Stomach (tissue), 9 donors: Measurements from ENCODE around the gene WEE1. TPM values are rescaled to one million over a fixed set of nuclear protein-coding genes. Genes with fewer than 3 reads are reported as not detected.

ENCODE experiments used
- DNase-seq, 2 donors: peaks; one replicate each; pipeline versions ENCODE4 v3.0.0 to v3.0.0-alpha.2; 2013 to 2019
- H3K27ac ChIP-seq, 5 donors: fragments of 200-600 bp in 4 of 5; sonication (generic) in 4 of 5; one replicate each; pipeline ENCODE4 v1.5.1; 2013 to 2019; ENCODE audit warnings: mild to moderate bottlenecking in 1 of 5, moderate library complexity in 1 of 5
- H3K27me3 ChIP-seq, 3 donors: fragments of 200-600 bp; sonication (generic); one replicate each; pipeline ENCODE4 v1.5.1; 2017 to 2019; ENCODE audit warnings: mixed run types in 1 of 3
- H3K36me3 ChIP-seq, 4 donors: fragments of 200-600 bp; sonication (generic); 1 replicate in 3 of 4; 2 replicates in 1 of 4; pipeline ENCODE4 v1.5.1; 2016 to 2019
- H3K4me1 ChIP-seq, 4 donors: fragments of 200-600 bp; sonication (generic); one replicate each; pipeline ENCODE4 v1.5.1; 2016 to 2019
- H3K4me3 ChIP-seq, 4 donors: fragments of 200-600 bp; sonication (generic) in 3 of 4; one replicate each; pipeline ENCODE4 v1.5.1; 2016 to 2019; ENCODE audit warnings: mild to moderate bottlenecking in 1 of 4
- H3K9me3 ChIP-seq, 4 donors: fragments of 200-600 bp; sonication (generic); one replicate each; pipeline ENCODE4 v1.5.1; 2016 to 2019
- EP300 ChIP-seq: sonication (generic); formaldehyde crosslinking; IDR thresholded peaks from one replicate; pipeline ENCODE4 v1.6.1; 2017; ENCODE audit warnings: antibody characterized with exemption
- POLR2A ChIP-seq, 4 donors: fragments of 450-650 bp; IDR thresholded peaks; one replicate each; pipeline ENCODE4 v1.6.1; 2016; ENCODE audit warnings: antibody characterized with exemption in 4 of 4, control low read depth in 2 of 4, mild to moderate bottlenecking in 1 of 4, moderate library complexity in 1 of 4
- POLR2AphosphoS5 ChIP-seq, 3 donors: sonication (generic); formaldehyde crosslinking; IDR thresholded peaks; one replicate each; pipeline ENCODE4 v1.6.1; 2016; ENCODE audit warnings: antibody characterized with exemption in 3 of 3
- WGBS, 5 donors: extraction: QIAGEN DNeasy Blood & Tissue Kit in 3 of 5; methylation state at CpG; one replicate each; pipeline versions ENCODE4 v1.1.5 to v1.1.7; 2013 to 2018; 5-methylcytosine and 5-hydroxymethylcytosine counted together
- intact Hi-C: fragments of 100-400 bp; cut with DNase I; formaldehyde crosslinking; loops from one replicate; pipeline ENCODE4 v1.15.1; 2023; ENCODE audit warnings: low total_unique reads
- polyA plus RNA-seq, 3 donors: library from polyadenylated mRNA; stranded (reverse); fragments of 200-250 nt; gene quantifications; one replicate each; pipeline ENCODE4 v1.2.3, GENCODE V29; 2013
- total RNA-seq, 5 donors: library from RNA; depleted of rRNA; stranded (reverse); fragments of >200 nt; gene quantifications; one replicate each; pipeline versions ENCODE4 v1.1.0 to v1.2.3, GENCODE V29; 2014 to 2016
- TF ChIP-seq, protein P1 (sequence below), 7 experiments: fragments of 450-650 bp in 4 of 7; fragments of 200-600 bp in 3 of 7; sonication (generic) in 3 of 7; IDR thresholded peaks; one replicate each; pipeline ENCODE4 v1.5.1; 2016 to 2019; ENCODE audit warnings: antibody characterized with exemption in 7 of 7, control low read depth in 2 of 7, mild to moderate bottlenecking in 1 of 7
- donor health status: healthy with polysubstance abuse.
- donor health status: Bipolar disorder and iron deficiency.
- donor health status: healthy.

WEE1 gene
- total and polyA plus RNA-seq, 8 donors = 5.0 to 79.1 (median 27.4) TPM

DNA sequence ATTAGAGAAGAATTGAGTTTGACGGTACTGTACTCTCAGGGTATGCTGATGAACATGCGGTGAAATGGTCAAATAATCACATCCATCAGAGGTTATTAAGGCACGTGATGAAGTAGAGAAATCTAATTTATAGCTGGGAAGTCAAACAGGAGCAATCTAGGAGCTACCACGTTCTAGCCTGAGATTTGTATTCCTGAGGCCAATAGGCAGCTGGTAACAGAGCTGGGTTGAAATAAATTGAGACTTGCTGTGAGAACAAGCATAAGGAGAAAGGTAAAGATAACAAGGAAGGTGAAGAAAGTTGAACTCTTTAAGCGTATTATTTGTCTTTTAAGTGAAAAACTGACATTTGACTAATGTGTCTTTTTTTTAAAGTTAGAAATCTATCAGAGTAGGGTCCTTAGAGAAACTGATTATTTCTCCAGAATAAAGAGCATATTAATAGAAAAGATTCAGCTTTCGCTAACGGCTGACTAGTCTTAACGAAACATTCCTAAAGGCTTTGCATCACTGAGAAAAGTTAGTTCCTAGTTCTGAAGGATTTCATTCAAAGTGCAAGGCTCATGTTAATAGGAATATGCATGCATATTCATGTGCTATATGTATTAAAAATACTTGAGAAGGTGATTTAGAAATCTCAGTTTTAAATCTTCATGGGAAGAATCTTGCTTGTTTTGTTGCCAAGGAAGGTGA, 5.2 kb upstream of the WEE1 start:
- no peaks in the 10 kb centered on the region for H3K36me3 ChIP-seq
- peaks cover 33 to 75% (median 55%) of the 10 kb centered on the region in 4 donors for H3K4me1 ChIP-seq
- TF ChIP-seq POLR2AphosphoS5 (IDR thresholded peaks at IDR 0.05) (no peak), POLR2A (IDR thresholded peaks at IDR 0.05) (no peak), EP300 (no peak)
- TF ChIP-seq, protein P1, sequence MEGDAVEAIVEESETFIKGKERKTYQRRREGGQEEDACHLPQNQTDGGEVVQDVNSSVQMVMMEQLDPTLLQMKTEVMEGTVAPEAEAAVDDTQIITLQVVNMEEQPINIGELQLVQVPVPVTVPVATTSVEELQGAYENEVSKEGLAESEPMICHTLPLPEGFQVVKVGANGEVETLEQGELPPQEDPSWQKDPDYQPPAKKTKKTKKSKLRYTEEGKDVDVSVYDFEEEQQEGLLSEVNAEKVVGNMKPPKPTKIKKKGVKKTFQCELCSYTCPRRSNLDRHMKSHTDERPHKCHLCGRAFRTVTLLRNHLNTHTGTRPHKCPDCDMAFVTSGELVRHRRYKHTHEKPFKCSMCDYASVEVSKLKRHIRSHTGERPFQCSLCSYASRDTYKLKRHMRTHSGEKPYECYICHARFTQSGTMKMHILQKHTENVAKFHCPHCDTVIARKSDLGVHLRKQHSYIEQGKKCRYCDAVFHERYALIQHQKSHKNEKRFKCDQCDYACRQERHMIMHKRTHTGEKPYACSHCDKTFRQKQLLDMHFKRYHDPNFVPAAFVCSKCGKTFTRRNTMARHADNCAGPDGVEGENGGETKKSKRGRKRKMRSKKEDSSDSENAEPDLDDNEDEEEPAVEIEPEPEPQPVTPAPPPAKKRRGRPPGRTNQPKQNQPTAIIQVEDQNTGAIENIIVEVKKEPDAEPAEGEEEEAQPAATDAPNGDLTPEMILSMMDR (IDR thresholded peaks at IDR 0.05) = no peak
- no peaks in the 10 kb centered on the region for H3K27me3 ChIP-seq
- DNase-seq = peak in 1 of 2 donors; percentile 54
- no peaks in the 10 kb centered on the region for H3K9me3 ChIP-seq
- whole genome bisulfite sequencing, 5 donors = 36 to 55% (median 39%) methylated on average over 8 of the region's 8 CpGs
- H3K4me3 ChIP-seq = no peak overlapping the region
- intact Hi-C loops = no loop called here
- peak overlapping the region; percentile 64 to 99 (median 91) for H3K27ac ChIP-seq

DNA sequence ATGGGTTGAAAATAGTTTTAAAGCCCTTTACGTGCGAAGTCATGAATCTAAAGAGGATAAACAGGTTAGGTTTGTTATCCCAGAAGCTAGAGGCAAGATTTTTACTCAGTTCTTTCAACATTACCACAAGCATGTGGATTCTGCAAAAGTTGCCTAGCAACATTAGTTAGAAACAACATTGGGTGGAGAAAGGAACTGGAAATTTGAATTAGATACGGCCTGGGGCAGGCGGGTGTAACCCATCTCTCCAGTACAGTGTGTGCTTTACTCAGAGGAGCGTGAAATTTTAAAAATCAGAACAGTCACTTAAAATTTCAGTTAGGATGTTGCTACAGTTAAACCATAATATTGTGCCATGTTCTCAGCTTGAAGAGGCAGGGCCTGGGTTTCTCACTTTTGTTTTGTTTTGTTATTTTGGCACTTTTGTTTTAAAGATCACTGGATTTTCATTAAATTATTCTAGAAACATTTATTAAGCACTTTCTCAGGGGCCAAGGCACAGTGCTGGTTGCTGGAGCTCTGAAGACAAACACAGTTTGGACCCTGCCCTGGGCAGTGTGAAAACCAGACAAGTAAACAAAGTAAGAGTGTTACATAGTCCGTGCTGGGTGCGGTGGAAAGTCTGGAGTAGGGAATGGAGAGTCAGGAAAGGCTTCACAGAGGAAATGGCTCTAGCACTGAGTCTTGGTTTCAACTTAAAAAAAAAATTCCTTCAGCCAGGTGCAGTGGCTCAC, 4.4 kb upstream of the WEE1 start:
- H3K9me3 ChIP-seq = no peaks in the 10 kb centered on the region
- H3K27me3 ChIP-seq = no peaks in the 10 kb centered on the region
- intact Hi-C loops = no loop called here
- H3K36me3 ChIP-seq = no peaks in the 10 kb centered on the region
- H3K27ac ChIP-seq = peak overlapping the region; percentile 90 to 99 (median 91)
- DNase-seq = peak; percentile 83 to 95
- TF ChIP-seq POLR2AphosphoS5 (IDR thresholded peaks at IDR 0.05) (peak; percentile 62 to 84 (median 67)), EP300 (no peak)
- peak overlapping the region in 2 of 4 donors; percentile 12 to 17 for H3K4me3 ChIP-seq
- peaks cover 34 to 75% (median 55%) of the 10 kb centered on the region in 4 donors for H3K4me1 ChIP-seq
- WGBS, 5 donors = 11 to 18% (median 12%) methylated on average over 7 of the region's 7 CpGs

DNA sequence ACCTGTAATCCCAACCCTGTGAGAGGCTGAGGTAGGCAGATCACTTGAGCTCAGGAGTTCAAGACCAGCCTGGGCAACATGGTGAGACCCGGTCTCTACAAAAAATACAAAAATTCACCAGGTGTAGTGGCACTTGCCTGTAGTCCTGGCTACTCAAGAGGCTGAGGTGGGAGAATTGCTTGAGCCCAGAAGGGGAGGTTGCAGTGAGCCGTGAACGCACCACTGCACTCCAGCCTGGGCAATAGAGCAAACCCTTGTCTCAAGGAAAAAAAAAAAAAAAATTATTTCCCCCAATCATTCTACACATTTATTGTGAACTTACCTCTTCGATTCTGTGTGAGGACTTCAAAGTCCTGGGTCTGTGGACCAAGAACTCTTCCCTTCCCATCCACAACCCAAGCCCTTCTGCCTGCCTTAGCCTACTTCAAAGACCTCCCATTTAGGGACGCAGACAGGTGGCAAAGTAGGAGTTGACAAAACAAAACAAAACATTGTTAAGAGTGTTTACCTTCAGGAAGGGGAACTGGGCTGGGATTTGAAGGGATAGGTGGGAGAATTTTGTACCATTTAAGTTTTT, 3.8 kb upstream of the WEE1 start:
- TF ChIP-seq, protein P1 (IDR thresholded peaks at IDR 0.05) = no peak
- TF ChIP-seq EP300 (no peak), POLR2A (IDR thresholded peaks at IDR 0.05) (no peak), POLR2AphosphoS5 (IDR thresholded peaks at IDR 0.05) (no peak)
- peak overlapping the region; percentile 90 to 99 (median 91) for H3K27ac ChIP-seq
- peak in 1 of 2 donors; percentile 19 for DNase-seq
- no peaks in the 10 kb centered on the region for H3K36me3 ChIP-seq
- H3K27me3 ChIP-seq = no peaks in the 10 kb centered on the region
- intact Hi-C loops = no loop called here
- peaks cover 34 to 75% (median 53%) of the 10 kb centered on the region in 4 donors for H3K4me1 ChIP-seq
- WGBS, 5 donors = 50 to 61% (median 57%) methylated on average over 5 of the region's 5 CpGs
- no peak overlapping the region for H3K4me3 ChIP-seq
- H3K9me3 ChIP-seq = no peaks in the 10 kb centered on the region

DNA sequence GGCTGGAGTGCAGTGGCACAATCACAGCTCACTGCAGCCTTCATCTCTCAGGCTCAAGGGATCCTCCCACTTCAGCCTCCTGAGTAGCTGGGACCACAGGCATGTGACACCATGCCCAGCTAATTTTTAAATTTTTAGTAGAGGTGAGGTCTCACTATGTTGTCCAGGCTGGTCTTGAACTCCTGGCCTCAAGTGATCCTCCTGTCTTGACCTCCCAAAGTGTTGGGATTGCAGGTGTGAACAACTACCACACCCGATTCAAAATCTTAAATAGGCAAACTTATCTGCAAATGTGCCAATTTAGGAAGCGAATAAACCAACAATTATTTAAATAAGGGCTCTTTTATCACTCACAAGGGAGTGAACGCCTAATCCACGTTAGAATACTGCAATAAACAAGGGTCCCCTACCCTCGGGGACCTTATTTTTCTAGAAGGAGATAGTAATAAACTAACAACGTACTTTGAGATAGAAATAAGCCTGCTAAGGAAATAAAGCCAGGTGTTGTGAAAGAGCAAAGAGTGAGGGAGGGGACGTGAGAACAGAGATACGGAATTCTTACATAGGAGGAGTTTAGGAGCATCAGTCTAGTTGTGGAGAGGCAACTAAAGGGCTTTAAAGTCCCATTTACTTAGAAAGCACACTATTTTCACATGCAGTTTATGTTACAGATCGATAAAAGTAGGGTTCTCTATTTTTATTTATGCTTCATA, 3.0 kb upstream of the WEE1 start:
- no peaks in the 10 kb centered on the region for H3K36me3 ChIP-seq
- no peak overlapping the region for H3K4me3 ChIP-seq
- H3K27ac ChIP-seq = peak overlapping the region; percentile 41 to 99 (median 91)
- 38 to 55% (median 52%) methylated on average over 9 of the region's 9 CpGs for WGBS, 5 donors
- no peaks in the 10 kb centered on the region for H3K9me3 ChIP-seq
- TF ChIP-seq POLR2AphosphoS5 (IDR thresholded peaks at IDR 0.05) (no peak), EP300 (no peak), POLR2A (IDR thresholded peaks at IDR 0.05) (no peak)
- TF ChIP-seq, protein P1 (IDR thresholded peaks at IDR 0.05) = no peak
- H3K4me1 ChIP-seq = peaks cover 34 to 74% (median 53%) of the 10 kb centered on the region in 4 donors
- DNase-seq = peak in 1 of 2 donors; percentile 37
- H3K27me3 ChIP-seq = no peaks in the 10 kb centered on the region
- intact Hi-C loops = no loop called here
